ENCODE measurements around the gene SMS. TPM values are rescaled to one million over a fixed set of nuclear protein-coding genes. Genes with fewer than 3 reads are reported as not detected.

The SMS gene
- total and polyA plus RNA-seq, 2 experiments from 2014 or later: 185 to 274 TPM

DNA sequence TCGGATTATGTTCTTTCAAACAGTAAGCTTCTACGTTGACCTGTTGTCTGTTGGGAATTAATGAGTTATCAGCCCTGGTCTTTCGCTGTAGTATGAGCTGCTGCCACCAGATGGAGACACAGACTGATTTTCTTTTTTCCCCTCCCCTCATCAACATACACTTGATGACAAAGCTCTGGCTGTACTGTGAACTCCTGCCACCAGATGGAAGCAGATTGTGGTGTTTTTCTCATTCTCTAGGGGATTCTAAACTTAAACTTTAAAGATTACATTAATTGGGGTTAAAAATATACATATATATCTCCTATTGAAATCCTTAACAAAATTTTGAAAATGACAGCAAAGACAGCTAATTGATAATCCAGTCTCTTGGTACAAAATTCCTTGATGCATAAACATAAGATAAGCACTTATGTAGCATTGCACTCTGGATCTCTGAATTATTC is 44.8 kb downstream of the SMS start:
- H3K36me3 Mint-ChIP-seq (ENCODE audit: low read depth): peaks cover 53% of the 10 kb centered on the region

DNA sequence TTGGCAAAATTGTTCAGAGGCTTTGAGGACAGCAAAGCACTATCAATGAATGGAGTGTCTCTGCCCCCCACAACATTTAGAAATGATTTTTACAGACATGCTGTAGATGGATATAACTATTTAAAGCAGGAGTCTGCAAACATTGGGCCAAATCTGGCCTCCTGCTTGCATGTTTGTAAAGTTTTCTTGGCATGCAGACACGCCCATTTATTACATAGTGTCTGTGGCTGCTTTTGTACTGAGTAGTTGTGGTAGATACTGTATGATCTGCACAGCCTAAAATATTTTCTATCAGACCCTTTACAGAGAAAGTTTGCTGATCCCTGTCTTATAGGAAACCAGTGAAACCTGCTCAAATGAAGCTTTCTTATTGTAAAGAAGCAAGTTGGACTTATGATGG is 46.1 kb downstream of the SMS start:
- DNase-seq (ENCODE audit: low spot score) (no peak), ATAC-seq (no peak)
- H3K27me3 ChIP-seq (ENCODE audit: insufficient read depth): no peaks in the 10 kb centered on the region
- no peak overlapping the region for H3K27ac ChIP-seq (ENCODE audit: low read depth)
- H3K4me1 ChIP-seq (ENCODE audit: insufficient read depth): no peaks in the 10 kb centered on the region
- no peaks in the 10 kb centered on the region; the same call in 2 of the 3 replicates for H3K4me1 Mint-ChIP-seq
- no peaks in the 10 kb centered on the region for H3K9me3 Mint-ChIP-seq
- H3F3A ChIP-seq (replicated peaks; ENCODE audit: low read depth): peaks cover 3% of the 10 kb centered on the region; the same call in 1 of the 2 replicates
- peaks cover 5% of the 10 kb centered on the region for H3K27me3 Mint-ChIP-seq (ENCODE audit: insufficient read depth, low read depth, poor library complexity)
- H4K20me1 ChIP-seq (replicated peaks; ENCODE audit: insufficient read depth): no peaks in the 10 kb centered on the region
- H3K4me3 Mint-ChIP-seq: no peak overlapping the region
- no peaks in the 10 kb centered on the region; the same call in 1 of the 2 replicates for H3K36me3 ChIP-seq (ENCODE audit: insufficient read depth)
- H3K9me2 ChIP-seq (ENCODE audit: insufficient read depth): no peaks in the 10 kb centered on the region
- H2AFZ ChIP-seq: no peak overlapping the region
- peaks cover 61% of the 10 kb centered on the region for H3K36me3 Mint-ChIP-seq (ENCODE audit: low read depth)
- H3K79me2 ChIP-seq (replicated peaks; ENCODE audit: insufficient read depth): no peaks in the 10 kb centered on the region
- no peak overlapping the region for H3K27ac Mint-ChIP-seq
- no peak overlapping the region for H3K4me2 ChIP-seq
- no peak overlapping the region for H3K4me3 ChIP-seq
- TF ChIP-seq, protein P1, sequence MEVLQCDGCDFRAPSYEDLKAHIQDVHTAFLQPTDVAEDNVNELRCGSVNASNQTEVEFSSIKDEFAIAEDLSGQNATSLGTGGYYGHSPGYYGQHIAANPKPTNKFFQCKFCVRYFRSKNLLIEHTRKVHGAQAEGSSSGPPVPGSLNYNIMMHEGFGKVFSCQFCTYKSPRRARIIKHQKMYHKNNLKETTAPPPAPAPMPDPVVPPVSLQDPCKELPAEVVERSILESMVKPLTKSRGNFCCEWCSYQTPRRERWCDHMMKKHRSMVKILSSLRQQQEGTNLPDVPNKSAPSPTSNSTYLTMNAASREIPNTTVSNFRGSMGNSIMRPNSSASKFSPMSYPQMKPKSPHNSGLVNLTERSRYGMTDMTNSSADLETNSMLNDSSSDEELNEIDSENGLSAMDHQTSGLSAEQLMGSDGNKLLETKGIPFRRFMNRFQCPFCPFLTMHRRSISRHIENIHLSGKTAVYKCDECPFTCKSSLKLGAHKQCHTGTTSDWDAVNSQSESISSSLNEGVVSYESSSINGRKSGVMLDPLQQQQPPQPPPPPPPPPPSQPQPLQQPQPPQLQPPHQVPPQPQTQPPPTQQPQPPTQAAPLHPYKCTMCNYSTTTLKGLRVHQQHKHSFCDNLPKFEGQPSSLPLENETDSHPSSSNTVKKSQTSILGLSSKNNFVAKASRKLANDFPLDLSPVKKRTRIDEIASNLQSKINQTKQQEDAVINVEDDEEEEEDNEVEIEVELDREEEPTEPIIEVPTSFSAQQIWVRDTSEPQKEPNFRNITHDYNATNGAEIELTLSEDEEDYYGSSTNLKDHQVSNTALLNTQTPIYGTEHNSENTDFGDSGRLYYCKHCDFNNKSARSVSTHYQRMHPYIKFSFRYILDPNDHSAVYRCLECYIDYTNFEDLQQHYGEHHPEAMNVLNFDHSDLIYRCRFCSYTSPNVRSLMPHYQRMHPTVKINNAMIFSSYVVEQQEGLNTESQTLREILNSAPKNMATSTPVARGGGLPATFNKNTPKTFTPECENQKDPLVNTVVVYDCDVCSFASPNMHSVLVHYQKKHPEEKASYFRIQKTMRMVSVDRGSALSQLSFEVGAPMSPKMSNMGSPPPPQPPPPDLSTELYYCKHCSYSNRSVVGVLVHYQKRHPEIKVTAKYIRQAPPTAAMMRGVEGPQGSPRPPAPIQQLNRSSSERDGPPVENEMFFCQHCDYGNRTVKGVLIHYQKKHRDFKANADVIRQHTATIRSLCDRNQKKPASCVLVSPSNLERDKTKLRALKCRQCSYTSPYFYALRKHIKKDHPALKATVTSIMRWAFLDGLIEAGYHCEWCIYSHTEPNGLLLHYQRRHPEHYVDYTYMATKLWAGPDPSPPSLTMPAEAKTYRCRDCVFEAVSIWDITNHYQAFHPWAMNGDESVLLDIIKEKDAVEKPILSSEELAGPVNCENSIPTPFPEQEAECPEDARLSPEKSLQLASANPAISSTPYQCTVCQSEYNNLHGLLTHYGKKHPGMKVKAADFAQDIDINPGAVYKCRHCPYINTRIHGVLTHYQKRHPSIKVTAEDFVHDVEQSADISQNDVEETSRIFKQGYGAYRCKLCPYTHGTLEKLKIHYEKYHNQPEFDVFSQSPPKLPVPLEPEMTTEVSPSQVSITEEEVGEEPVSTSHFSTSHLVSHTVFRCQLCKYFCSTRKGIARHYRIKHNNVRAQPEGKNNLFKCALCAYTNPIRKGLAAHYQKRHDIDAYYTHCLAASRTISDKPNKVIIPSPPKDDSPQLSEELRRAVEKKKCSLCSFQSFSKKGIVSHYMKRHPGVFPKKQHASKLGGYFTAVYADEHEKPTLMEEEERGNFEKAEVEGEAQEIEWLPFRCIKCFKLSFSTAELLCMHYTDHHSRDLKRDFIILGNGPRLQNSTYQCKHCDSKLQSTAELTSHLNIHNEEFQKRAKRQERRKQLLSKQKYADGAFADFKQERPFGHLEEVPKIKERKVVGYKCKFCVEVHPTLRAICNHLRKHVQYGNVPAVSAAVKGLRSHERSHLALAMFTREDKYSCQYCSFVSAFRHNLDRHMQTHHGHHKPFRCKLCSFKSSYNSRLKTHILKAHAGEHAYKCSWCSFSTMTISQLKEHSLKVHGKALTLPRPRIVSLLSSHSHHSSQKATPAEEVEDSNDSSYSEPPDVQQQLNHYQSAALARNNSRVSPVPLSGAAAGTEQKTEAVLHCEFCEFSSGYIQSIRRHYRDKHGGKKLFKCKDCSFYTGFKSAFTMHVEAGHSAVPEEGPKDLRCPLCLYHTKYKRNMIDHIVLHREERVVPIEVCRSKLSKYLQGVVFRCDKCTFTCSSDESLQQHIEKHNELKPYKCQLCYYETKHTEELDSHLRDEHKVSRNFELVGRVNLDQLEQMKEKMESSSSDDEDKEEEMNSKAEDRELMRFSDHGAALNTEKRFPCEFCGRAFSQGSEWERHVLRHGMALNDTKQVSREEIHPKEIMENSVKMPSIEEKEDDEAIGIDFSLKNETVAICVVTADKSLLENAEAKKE (CRISPR knock-in tag; IDR thresholded peaks at IDR 0.05): no peak
- TF ChIP-seq, protein P2, sequence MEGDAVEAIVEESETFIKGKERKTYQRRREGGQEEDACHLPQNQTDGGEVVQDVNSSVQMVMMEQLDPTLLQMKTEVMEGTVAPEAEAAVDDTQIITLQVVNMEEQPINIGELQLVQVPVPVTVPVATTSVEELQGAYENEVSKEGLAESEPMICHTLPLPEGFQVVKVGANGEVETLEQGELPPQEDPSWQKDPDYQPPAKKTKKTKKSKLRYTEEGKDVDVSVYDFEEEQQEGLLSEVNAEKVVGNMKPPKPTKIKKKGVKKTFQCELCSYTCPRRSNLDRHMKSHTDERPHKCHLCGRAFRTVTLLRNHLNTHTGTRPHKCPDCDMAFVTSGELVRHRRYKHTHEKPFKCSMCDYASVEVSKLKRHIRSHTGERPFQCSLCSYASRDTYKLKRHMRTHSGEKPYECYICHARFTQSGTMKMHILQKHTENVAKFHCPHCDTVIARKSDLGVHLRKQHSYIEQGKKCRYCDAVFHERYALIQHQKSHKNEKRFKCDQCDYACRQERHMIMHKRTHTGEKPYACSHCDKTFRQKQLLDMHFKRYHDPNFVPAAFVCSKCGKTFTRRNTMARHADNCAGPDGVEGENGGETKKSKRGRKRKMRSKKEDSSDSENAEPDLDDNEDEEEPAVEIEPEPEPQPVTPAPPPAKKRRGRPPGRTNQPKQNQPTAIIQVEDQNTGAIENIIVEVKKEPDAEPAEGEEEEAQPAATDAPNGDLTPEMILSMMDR (conservative IDR thresholded peaks at IDR 0.05; ENCODE audit: low read depth in 2 of 2): no peak
- TF ChIP-seq, protein P3, sequence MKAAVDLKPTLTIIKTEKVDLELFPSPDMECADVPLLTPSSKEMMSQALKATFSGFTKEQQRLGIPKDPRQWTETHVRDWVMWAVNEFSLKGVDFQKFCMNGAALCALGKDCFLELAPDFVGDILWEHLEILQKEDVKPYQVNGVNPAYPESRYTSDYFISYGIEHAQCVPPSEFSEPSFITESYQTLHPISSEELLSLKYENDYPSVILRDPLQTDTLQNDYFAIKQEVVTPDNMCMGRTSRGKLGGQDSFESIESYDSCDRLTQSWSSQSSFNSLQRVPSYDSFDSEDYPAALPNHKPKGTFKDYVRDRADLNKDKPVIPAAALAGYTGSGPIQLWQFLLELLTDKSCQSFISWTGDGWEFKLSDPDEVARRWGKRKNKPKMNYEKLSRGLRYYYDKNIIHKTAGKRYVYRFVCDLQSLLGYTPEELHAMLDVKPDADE (IDR thresholded peaks at IDR 0.05): no peak
- no peak for TF ChIP-seq JUNB (IDR thresholded peaks at IDR 0.05; ENCODE audit: unreplicated experiment)

More for the DNA sequence above, 44.8 kb downstream of the SMS start:
- H3K36me3 ChIP-seq (ENCODE audit: insufficient read depth): no peaks in the 10 kb centered on the region; the same call in 1 of the 2 replicates
- no peak for TF ChIP-seq EZH2 (IDR thresholded peaks at IDR 0.05; ENCODE audit: low read depth, unreplicated experiment)
- TF ChIP-seq, protein P2 (conservative IDR thresholded peaks at IDR 0.05; ENCODE audit: low read depth in 2 of 2): peak; percentile 83 to 87
- TF ChIP-seq, protein P3 (IDR thresholded peaks at IDR 0.05): no peak
- no peak overlapping the region for H3K27ac ChIP-seq (ENCODE audit: low read depth)
- no peaks in the 10 kb centered on the region for H3K79me2 ChIP-seq (replicated peaks; ENCODE audit: insufficient read depth)
- H3K27ac Mint-ChIP-seq: no peak overlapping the region
- H3K4me1 ChIP-seq (ENCODE audit: insufficient read depth): no peaks in the 10 kb centered on the region
- no peaks in the 10 kb centered on the region for H3K9me2 ChIP-seq (ENCODE audit: insufficient read depth)
- H3K4me3 ChIP-seq: no peak overlapping the region
- DNase-seq (ENCODE audit: low spot score) (peak; percentile 72), ATAC-seq (peak; percentile 83)
- H3K27me3 Mint-ChIP-seq (ENCODE audit: insufficient read depth, low read depth, poor library complexity): peaks cover 5% of the 10 kb centered on the region
- no peak overlapping the region for H3K4me2 ChIP-seq
- H3K27me3 ChIP-seq (ENCODE audit: insufficient read depth): no peaks in the 10 kb centered on the region
- H3F3A ChIP-seq (replicated peaks; ENCODE audit: low read depth): peaks cover 3% of the 10 kb centered on the region; the same call in 1 of the 2 replicates
- no peaks in the 10 kb centered on the region for H4K20me1 ChIP-seq (replicated peaks; ENCODE audit: insufficient read depth)
- H3K9me3 Mint-ChIP-seq: no peaks in the 10 kb centered on the region
- no peak overlapping the region for H2AFZ ChIP-seq
- H3K4me3 Mint-ChIP-seq: no peak overlapping the region
- no peaks in the 10 kb centered on the region; the same call in 2 of the 3 replicates for H3K4me1 Mint-ChIP-seq
